Skeletal muscle tissue (tissue), 4 donors: ENCODE data around the gene FOS. TPM values are rescaled to one million over a fixed set of nuclear protein-coding genes. Genes with fewer than 3 reads are reported as not detected.

ENCODE experiments used
- H3K27ac ChIP-seq: one replicate; pipeline ENCODE4 v1.7.0; 2013; ENCODE audit warnings: mild to moderate bottlenecking, low read depth, low read length, inconsistent platforms
- H3K27me3 ChIP-seq, 3 donors: one replicate each; pipeline ENCODE4 v1.7.0; 2013; ENCODE audit warnings: low read length in 3 of 3; ENCODE audit not compliant: control insufficient read depth in 3 of 3, insufficient read depth in 3 of 3
- H3K36me3 ChIP-seq, 3 donors: one replicate each; pipeline ENCODE4 v1.7.0; 2013; ENCODE audit warnings: low read length in 3 of 3; ENCODE audit not compliant: control insufficient read depth in 3 of 3, insufficient read depth in 3 of 3
- H3K4me1 ChIP-seq, 3 donors: one replicate each; pipeline ENCODE4 v1.7.0; 2013; ENCODE audit warnings: low read length in 3 of 3, mild to moderate bottlenecking in 3 of 3; ENCODE audit not compliant: control insufficient read depth in 3 of 3, insufficient read depth in 3 of 3
- H3K4me3 ChIP-seq, 3 donors: one replicate each; pipeline ENCODE4 v1.7.0; 2013; ENCODE audit warnings: low read length in 3 of 3
- H3K9ac ChIP-seq, 3 donors: one replicate each; pipeline ENCODE4 v1.7.0; 2013; ENCODE audit warnings: low read length in 3 of 3, mild to moderate bottlenecking in 3 of 3, moderate library complexity in 2 of 3, low read depth in 1 of 3
- H3K9me3 ChIP-seq, 3 donors: one replicate each; pipeline ENCODE4 v1.7.0; 2013; ENCODE audit warnings: low read length in 3 of 3; ENCODE audit not compliant: control insufficient read depth in 3 of 3
- total RNA-seq: library from RNA; depleted of rRNA; stranded (reverse); fragments of >200 nt; gene quantifications from one replicate; pipeline ENCODE4 v1.2.3, GENCODE V29; 2014
- donor health status: Osteomylitis.

The FOS gene
- total RNA-seq, 1 donor from 2014 or later: 134 TPM

- H3K36me3 ChIP-seq: peaks cover 8 to 15% (median 12%) of the 10 kb centered on the region in 3 donors
- no peaks in the 10 kb centered on the region for H3K9me3 ChIP-seq
- peaks cover 28 to 53% (median 41%) of the 10 kb centered on the region in 3 donors for H3K4me1 ChIP-seq
- H3K27me3 ChIP-seq: no peaks in the 10 kb centered on the region
- H3K27ac ChIP-seq: peak overlapping the region; percentile 100
- no peak overlapping the region for H3K9ac ChIP-seq
- H3K4me3 ChIP-seq: no peak overlapping the region
Observed at GRCh38 chr14:75275598-75275997, 3.0 kb upstream of the FOS start.

- H3K9me3 ChIP-seq: no peaks in the 10 kb centered on the region
- H3K36me3 ChIP-seq: peaks cover 18 to 24% (median 22%) of the 10 kb centered on the region in 3 donors
- no peaks in the 10 kb centered on the region for H3K27me3 ChIP-seq
- H3K9ac ChIP-seq: peak overlapping the region; percentile 97 to 98 (median 97)
- peak overlapping the region; percentile 100 for H3K27ac ChIP-seq
- peak overlapping the region; percentile 72 to 90 (median 89) for H3K4me3 ChIP-seq
- H3K4me1 ChIP-seq: peaks cover 38 to 63% (median 50%) of the 10 kb centered on the region in 3 donors
Observed at GRCh38 chr14:75277008-75277814, 1.4 kb upstream of the FOS start.

GRCh38 chr14:75277815-75278421 lies 710 bp upstream of the FOS start:
- peaks cover 18 to 25% (median 22%) of the 10 kb centered on the region in 3 donors for H3K36me3 ChIP-seq
- H3K27ac ChIP-seq: peak overlapping the region; percentile 100
- H3K9ac ChIP-seq: peak overlapping the region; percentile 97 to 98 (median 97)
- H3K9me3 ChIP-seq: no peaks in the 10 kb centered on the region
- peak overlapping the region; percentile 72 to 90 (median 89) for H3K4me3 ChIP-seq
- H3K27me3 ChIP-seq: no peaks in the 10 kb centered on the region
- H3K4me1 ChIP-seq: peaks cover 38 to 63% (median 50%) of the 10 kb centered on the region in 3 donors

GRCh38 chr14:75279153-75279762 lies 630 bp downstream of the FOS start:
- Histone ChIP-seq H3K4me1 (peaks cover 33 to 52% (median 44%) of the 10 kb centered on the region in 3 donors), H3K4me3 (peak overlapping the region; percentile 85 to 99 (median 95)), H3K27ac (peak overlapping the region; percentile 100), H3K36me3 (peaks cover 18 to 25% (median 22%) of the 10 kb centered on the region in 3 donors), H3K9me3 (no peaks in the 10 kb centered on the region), H3K27me3 (no peaks in the 10 kb centered on the region), H3K9ac (peak overlapping the region; percentile 94 to 98 (median 97))

GRCh38 chr14:75279763-75280290 lies 1.2 kb downstream of the FOS start:
- peak overlapping the region; percentile 85 to 99 (median 95) for H3K4me3 ChIP-seq

GRCh38 chr14:75280291-75280830 lies 1.7 kb downstream of the FOS start:
- Histone ChIP-seq H3K4me1 (peaks cover 33 to 48% (median 44%) of the 10 kb centered on the region in 3 donors), H3K27me3 (no peaks in the 10 kb centered on the region), H3K9me3 (no peaks in the 10 kb centered on the region), H3K9ac (peak overlapping the region; percentile 69 to 97 (median 94)), H3K4me3 (peak overlapping the region; percentile 85 to 99 (median 95)), H3K36me3 (peaks cover 18 to 25% (median 22%) of the 10 kb centered on the region in 3 donors), H3K27ac (peak overlapping the region; percentile 100)

More at GRCh38 chr14:75279763-75280290, 1.2 kb downstream of the FOS start:
- H3K27me3 ChIP-seq: no peaks in the 10 kb centered on the region
- H3K4me1 ChIP-seq: peaks cover 33 to 52% (median 44%) of the 10 kb centered on the region in 3 donors
- H3K36me3 ChIP-seq: peaks cover 18 to 25% (median 22%) of the 10 kb centered on the region in 3 donors
- H3K9me3 ChIP-seq: no peaks in the 10 kb centered on the region
- peak overlapping the region; percentile 94 to 98 (median 97) for H3K9ac ChIP-seq
- H3K27ac ChIP-seq: peak overlapping the region; percentile 100

- Histone ChIP-seq H3K9me3 (no peaks in the 10 kb centered on the region), H3K4me3 (peak overlapping the region; percentile 29 to 95 (median 85)), H3K27ac (peak overlapping the region; percentile 100), H3K27me3 (no peaks in the 10 kb centered on the region), H3K4me1 (peaks cover 30 to 44% (median 43%) of the 10 kb centered on the region in 3 donors), H3K9ac (peak overlapping the region; percentile 40 to 97 (median 47)), H3K36me3 (peaks cover 18 to 25% (median 22%) of the 10 kb centered on the region in 3 donors)
Observed at GRCh38 chr14:75280831-75281653, 2.4 kb downstream of the FOS start.

- Histone ChIP-seq H3K27ac (peak overlapping the region; percentile 100), H3K4me3 (peak overlapping the region in 2 of 3 donors; percentile 85 to 95), H3K36me3 (peaks cover 18 to 25% (median 22%) of the 10 kb centered on the region in 3 donors), H3K9ac (peak overlapping the region; percentile 40 to 97 (median 47)), H3K4me1 (peaks cover 29 to 43% (median 43%) of the 10 kb centered on the region in 3 donors), H3K9me3 (no peaks in the 10 kb centered on the region), H3K27me3 (no peaks in the 10 kb centered on the region)
Observed at GRCh38 chr14:75281654-75282019, 3.0 kb downstream of the FOS start.

- Histone ChIP-seq H3K9ac (peak overlapping the region in 1 of 3 donors; percentile 24), H3K27me3 (no peaks in the 10 kb centered on the region), H3K27ac (peak overlapping the region; percentile 16), H3K4me1 (peaks cover 32 to 45% (median 45%) of the 10 kb centered on the region in 3 donors), H3K4me3 (no peak overlapping the region), H3K9me3 (no peaks in the 10 kb centered on the region), H3K36me3 (peaks cover 18 to 25% (median 22%) of the 10 kb centered on the region in 3 donors)
Observed at GRCh38 chr14:75282170-75282554, 3.5 kb downstream of the FOS start.
